Panc1 (cell line): ENCODE measurements around the gene SLC12A7.

Experiments
- CTCF ChIP-seq: fragments of 450-650 bp; IDR thresholded peaks from 2 replicates; pipeline ENCODE4 v1.5.1; 2017; ENCODE audit warnings: mild to moderate bottlenecking
- POLR2AphosphoS5 ChIP-seq: IDR thresholded peaks from 2 replicates; pipeline ENCODE4 v1.6.1; 2012; ENCODE audit warnings: mild to moderate bottlenecking, low read depth, low read length, moderate library complexity
- REST ChIP-seq, 2 experiments: IDR thresholded peaks; 2 replicates each; pipeline ENCODE4 v1.6.1; 2011 to 2012; ENCODE audit warnings: low read depth in 2 of 2, control low read depth in 1 of 2, low read length in 1 of 2, mild to moderate bottlenecking in 1 of 2, moderate library complexity in 1 of 2; ENCODE audit not compliant: insufficient read depth in 1 of 2
- SIN3A ChIP-seq: IDR thresholded peaks from 2 replicates; pipeline ENCODE4 v1.6.1; 2012; ENCODE audit warnings: low read depth, mild to moderate bottlenecking, low read length, moderate library complexity, borderline replicate concordance; ENCODE audit not compliant: insufficient read depth
- TCF7L2 ChIP-seq: IDR thresholded peaks from 2 replicates; pipeline ENCODE4 v1.6.1; 2011; ENCODE audit warnings: mild to moderate bottlenecking, low read depth, low read length, inconsistent platforms

GRCh38 chr5:1075931-1076330 is 35.9 kb downstream of the SLC12A7 start:
- no peak for TF ChIP-seq CTCF
- TF ChIP-seq POLR2AphosphoS5, result no peak
- no peak for TF ChIP-seq REST (IDR thresholded peaks at IDR 0.05; ENCODE audit: insufficient read depth in 1 of 2, low read depth in 2 of 2, low read length in 1 of 2)
- TF ChIP-seq SIN3A, result no peak
- TF ChIP-seq TCF7L2, result no peak
